K562 (cell line): ENCODE measurements around the gene ILF2. TPM values are rescaled to one million over a fixed set of nuclear protein-coding genes. Genes with fewer than 3 reads are reported as not detected.

Experiments
- ARNT ChIP-seq, 2 experiments: fragments of 450-650 bp; IDR thresholded peaks; 2 replicates each; pipeline ENCODE4 v1.6.1; 2016; ENCODE audit warnings: mild to moderate bottlenecking in 1 of 2
- COPS2 ChIP-seq: fragments of 450-650 bp; conservative IDR thresholded peaks from 2 replicates; pipeline ENCODE4 v1.6.1; 2016; ENCODE audit warnings: mild to moderate bottlenecking, moderate library complexity
- CREBBP ChIP-seq: IDR thresholded peaks from one replicate; pipeline ENCODE4 v1.6.1; 2012; ENCODE audit warnings: low read depth, mild to moderate bottlenecking, control low read depth, inconsistent platforms, low read length
- EWSR1 ChIP-seq: fragments of 450-650 bp; IDR thresholded peaks from 2 replicates; pipeline ENCODE4 v1.6.1; 2018; ENCODE audit warnings: borderline replicate concordance, mild to moderate bottlenecking, low read depth, moderate library complexity; ENCODE audit not compliant: partially characterized antibody
- FOXA1 ChIP-seq: fragments of 450-650 bp; IDR thresholded peaks from 2 replicates; pipeline ENCODE4 v1.6.1; 2016; ENCODE audit warnings: mild to moderate bottlenecking, borderline replicate concordance
- HSF4 ChIP-seq: fragments of 250-450 bp; sonication (Bioruptor Pico); IDR thresholded peaks from 2 replicates; pipeline ENCODE4 v2.1.2; 2022; ENCODE audit warnings: mild to moderate bottlenecking, moderate library complexity, borderline replicate concordance
- NCOA6 ChIP-seq: fragments of 450-650 bp; IDR thresholded peaks from 2 replicates; pipeline ENCODE4 v1.6.1; 2017; ENCODE audit warnings: mild to moderate bottlenecking
- NRF1 ChIP-seq, 2 experiments: fragments of 450-650 bp; IDR thresholded peaks in 1 of 2; conservative IDR thresholded peaks in 1 of 2; 2 replicates each; pipeline ENCODE4 v1.6.1; 2014; ENCODE audit warnings: mild to moderate bottlenecking in 2 of 2
- POLR2G ChIP-seq: fragments of 200-400 bp; formaldehyde crosslinking; IDR thresholded peaks from 2 replicates; pipeline ENCODE4 v1.6.1; 2017; ENCODE audit warnings: low read depth, mild to moderate bottlenecking, antibody characterized with exemption, low read length, moderate library complexity
- POU5F1 ChIP-seq: fragments of 150-350 bp; IDR thresholded peaks from 2 replicates; pipeline ENCODE4 v1.6.1; 2014; ENCODE audit warnings: borderline replicate concordance, low read length, low read depth, mild to moderate bottlenecking; ENCODE audit not compliant: partially characterized antibody
- PURB ChIP-seq: sonication (generic); formaldehyde crosslinking; IDR thresholded peaks from 2 replicates; pipeline ENCODE4 v1.9.0; 2021; ENCODE audit warnings: low read depth, mild to moderate bottlenecking, missing genetic modification reagents
- SPI1 ChIP-seq: IDR thresholded peaks from 2 replicates; pipeline ENCODE4 v1.6.1; 2011; ENCODE audit warnings: low read depth, low read length, control low read depth, borderline replicate concordance
- TAL1 ChIP-seq: fragments of 450-650 bp; IDR thresholded peaks from 2 replicates; pipeline ENCODE4 v1.6.1; 2016; ENCODE audit warnings: mild to moderate bottlenecking
- TBL1XR1 ChIP-seq, 2 experiments: IDR thresholded peaks; 2 replicates each; pipeline ENCODE4 v1.6.1; 2012; ENCODE audit warnings: improper control_type of control experiment in 2 of 2, low read length in 2 of 2, mild to moderate bottlenecking in 1 of 2
- ZNF140 ChIP-seq: fragments of 250-450 bp; sonication (Bioruptor Pico); IDR thresholded peaks from 2 replicates; pipeline ENCODE4 v1.8.0; 2021; ENCODE audit warnings: moderate library complexity, mild to moderate bottlenecking, inconsistent platforms
- polyA plus RNA-seq, 8 experiments: library from polyadenylated mRNA; depleted of rRNA in 4 of 8; stranded (reverse) in 5 of 8; unstranded in 3 of 8; fragments of >200 nt; fragmentation: Nextera tagmentation in 2 of 8; fragmentation: Illumina TruSeq in 1 of 8; extraction: Ambion mirVana in 2 of 8; extraction: Trizol in 1 of 8; gene quantifications; 2 replicates each; pipeline versions ENCODE4 v1.2.1 to v1.2.3, GENCODE V29; 2011 to 2014; ENCODE audit warnings: inconsistent platforms in 1 of 8, missing spikeins in 1 of 8
- total RNA-seq, 7 experiments: library from RNA; depleted of rRNA in 6 of 7; stranded (reverse); fragments of >200 nt in 6 of 7; fragmentation: Illumina TruSeq in 2 of 7; extraction: Trizol in 2 of 7; gene quantifications; 2 replicates each; pipeline versions ENCODE4 v1.2.1 to v1.2.3, GENCODE V29; 2011 to 2021; ENCODE audit warnings: low replicate concordance in 1 of 7
- TF ChIP-seq, protein P1 (sequence below): conservative IDR thresholded peaks from 2 replicates; pipeline ENCODE4 v1.6.1; 2011; ENCODE audit warnings: low read depth, mild to moderate bottlenecking, low read length; ENCODE audit not compliant: control insufficient read depth
- TF ChIP-seq, protein P2 (sequence below): sonication (generic); formaldehyde crosslinking; IDR thresholded peaks from 2 replicates; pipeline ENCODE4 v1.8.0; 2022; ENCODE audit warnings: mild to moderate bottlenecking, low read depth, missing genetic modification reagents
- TF ChIP-seq, protein P3 (sequence below): fragments of 450-650 bp; IDR thresholded peaks from 2 replicates; pipeline ENCODE4 v1.6.1; 2016; ENCODE audit warnings: low read depth, mild to moderate bottlenecking, moderate library complexity
- TF ChIP-seq, protein P4 (sequence below): fragments of 450-650 bp; IDR thresholded peaks from one replicate; pipeline ENCODE4 v1.6.1; 2018; ENCODE audit warnings: mild to moderate bottlenecking, moderate library complexity; ENCODE audit not compliant: partially characterized antibody
- TF ChIP-seq, protein P5 (sequence below): fragments of 250-450 bp; sonication (Bioruptor Pico); IDR thresholded peaks from 2 replicates; pipeline ENCODE4 v1.8.0; 2021; ENCODE audit warnings: mild to moderate bottlenecking, moderate library complexity
- TF ChIP-seq, protein P6 (sequence below): sonication (generic); formaldehyde crosslinking; IDR thresholded peaks from 2 replicates; pipeline ENCODE4 v1.8.0; 2022; ENCODE audit warnings: missing genetic modification reagents, mild to moderate bottlenecking, moderate library complexity, borderline replicate concordance

Gene ILF2
- total and polyA plus RNA-seq, 9 of the 15 experiments (the other 6 are each of a cell fraction or from before 2014, with no cell fraction given), result 282 to 726 (median 474) TPM

DNA sequence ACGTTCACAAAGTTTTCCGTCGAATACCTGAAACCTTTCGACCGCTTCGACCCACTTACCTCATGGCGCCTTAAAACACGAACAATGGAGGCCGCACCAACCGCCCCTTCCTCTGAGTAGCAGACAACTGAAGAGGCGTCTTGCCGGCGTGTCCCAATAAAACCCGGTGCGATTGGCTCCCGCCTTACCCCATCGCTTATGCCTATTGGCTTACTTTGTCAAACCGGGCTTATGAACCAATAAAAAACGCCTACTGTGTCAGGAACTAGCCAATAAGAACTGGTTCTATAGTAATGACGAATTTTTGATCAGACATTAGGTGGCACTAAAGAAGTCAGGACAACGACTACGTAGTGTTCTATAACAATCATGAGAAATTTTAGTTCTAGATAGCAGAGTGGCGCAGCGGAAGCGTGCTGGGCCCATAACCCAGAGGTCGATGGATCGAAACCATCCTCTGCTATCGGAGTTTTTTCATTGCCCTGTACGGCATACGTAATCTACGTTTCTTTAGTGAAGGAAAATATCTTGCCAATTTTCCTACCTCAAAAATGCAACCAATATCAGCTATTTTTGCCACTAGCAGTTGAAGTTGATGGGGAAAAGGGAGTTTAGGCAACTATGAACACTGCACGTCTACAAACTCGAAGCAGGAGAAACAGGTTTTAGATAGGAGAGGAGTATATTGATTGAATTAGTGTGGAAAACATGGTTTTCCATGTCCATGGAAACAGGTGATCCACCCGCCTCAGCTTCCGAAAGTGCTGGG, at the start of gene ILF2 (continued):
- TF ChIP-seq, protein P1, sequence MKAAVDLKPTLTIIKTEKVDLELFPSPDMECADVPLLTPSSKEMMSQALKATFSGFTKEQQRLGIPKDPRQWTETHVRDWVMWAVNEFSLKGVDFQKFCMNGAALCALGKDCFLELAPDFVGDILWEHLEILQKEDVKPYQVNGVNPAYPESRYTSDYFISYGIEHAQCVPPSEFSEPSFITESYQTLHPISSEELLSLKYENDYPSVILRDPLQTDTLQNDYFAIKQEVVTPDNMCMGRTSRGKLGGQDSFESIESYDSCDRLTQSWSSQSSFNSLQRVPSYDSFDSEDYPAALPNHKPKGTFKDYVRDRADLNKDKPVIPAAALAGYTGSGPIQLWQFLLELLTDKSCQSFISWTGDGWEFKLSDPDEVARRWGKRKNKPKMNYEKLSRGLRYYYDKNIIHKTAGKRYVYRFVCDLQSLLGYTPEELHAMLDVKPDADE, result peak; percentile 96
- TF ChIP-seq EWSR1, result no peak
- no peak for TF ChIP-seq HSF4 (CRISPR knock-in tag)
- TF ChIP-seq ARNT (IDR thresholded peaks at IDR 0.05), result peak; percentile 58 to 92
- TF ChIP-seq TAL1, result 0 out of 2 replicates have a peak, but pooled peaks have one; percentile 2
- TF ChIP-seq POU5F1, result no peak
- TF ChIP-seq CREBBP, result no peak
- TF ChIP-seq SPI1, result peak; percentile 15; the same call in 1 of the 2 replicates
- TF ChIP-seq, protein P2, sequence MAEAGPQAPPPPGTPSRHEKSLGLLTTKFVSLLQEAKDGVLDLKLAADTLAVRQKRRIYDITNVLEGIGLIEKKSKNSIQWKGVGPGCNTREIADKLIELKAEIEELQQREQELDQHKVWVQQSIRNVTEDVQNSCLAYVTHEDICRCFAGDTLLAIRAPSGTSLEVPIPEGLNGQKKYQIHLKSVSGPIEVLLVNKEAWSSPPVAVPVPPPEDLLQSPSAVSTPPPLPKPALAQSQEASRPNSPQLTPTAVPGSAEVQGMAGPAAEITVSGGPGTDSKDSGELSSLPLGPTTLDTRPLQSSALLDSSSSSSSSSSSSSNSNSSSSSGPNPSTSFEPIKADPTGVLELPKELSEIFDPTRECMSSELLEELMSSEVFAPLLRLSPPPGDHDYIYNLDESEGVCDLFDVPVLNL (CRISPR knock-in tag), result no peak
- TF ChIP-seq PURB (CRISPR knock-in tag), result no peak
- TF ChIP-seq, protein P3, sequence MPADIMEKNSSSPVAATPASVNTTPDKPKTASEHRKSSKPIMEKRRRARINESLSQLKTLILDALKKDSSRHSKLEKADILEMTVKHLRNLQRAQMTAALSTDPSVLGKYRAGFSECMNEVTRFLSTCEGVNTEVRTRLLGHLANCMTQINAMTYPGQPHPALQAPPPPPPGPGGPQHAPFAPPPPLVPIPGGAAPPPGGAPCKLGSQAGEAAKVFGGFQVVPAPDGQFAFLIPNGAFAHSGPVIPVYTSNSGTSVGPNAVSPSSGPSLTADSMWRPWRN, result no peak
- no peak for TF ChIP-seq FOXA1
- TF ChIP-seq NRF1 (conservative IDR thresholded peaks at IDR 0.05 in 1 of 2, IDR thresholded peaks at IDR 0.05 in 1 of 2), result no peak
- TF ChIP-seq POLR2G, result peak; percentile 78
- TF ChIP-seq, protein P4, sequence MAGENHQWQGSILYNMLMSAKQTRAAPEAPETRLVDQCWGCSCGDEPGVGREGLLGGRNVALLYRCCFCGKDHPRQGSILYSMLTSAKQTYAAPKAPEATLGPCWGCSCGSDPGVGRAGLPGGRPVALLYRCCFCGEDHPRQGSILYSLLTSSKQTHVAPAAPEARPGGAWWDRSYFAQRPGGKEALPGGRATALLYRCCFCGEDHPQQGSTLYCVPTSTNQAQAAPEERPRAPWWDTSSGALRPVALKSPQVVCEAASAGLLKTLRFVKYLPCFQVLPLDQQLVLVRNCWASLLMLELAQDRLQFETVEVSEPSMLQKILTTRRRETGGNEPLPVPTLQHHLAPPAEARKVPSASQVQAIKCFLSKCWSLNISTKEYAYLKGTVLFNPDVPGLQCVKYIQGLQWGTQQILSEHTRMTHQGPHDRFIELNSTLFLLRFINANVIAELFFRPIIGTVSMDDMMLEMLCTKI, result no peak
- TF ChIP-seq ZNF140, result no peak
- TF ChIP-seq COPS2, result no peak
- TF ChIP-seq, protein P5, sequence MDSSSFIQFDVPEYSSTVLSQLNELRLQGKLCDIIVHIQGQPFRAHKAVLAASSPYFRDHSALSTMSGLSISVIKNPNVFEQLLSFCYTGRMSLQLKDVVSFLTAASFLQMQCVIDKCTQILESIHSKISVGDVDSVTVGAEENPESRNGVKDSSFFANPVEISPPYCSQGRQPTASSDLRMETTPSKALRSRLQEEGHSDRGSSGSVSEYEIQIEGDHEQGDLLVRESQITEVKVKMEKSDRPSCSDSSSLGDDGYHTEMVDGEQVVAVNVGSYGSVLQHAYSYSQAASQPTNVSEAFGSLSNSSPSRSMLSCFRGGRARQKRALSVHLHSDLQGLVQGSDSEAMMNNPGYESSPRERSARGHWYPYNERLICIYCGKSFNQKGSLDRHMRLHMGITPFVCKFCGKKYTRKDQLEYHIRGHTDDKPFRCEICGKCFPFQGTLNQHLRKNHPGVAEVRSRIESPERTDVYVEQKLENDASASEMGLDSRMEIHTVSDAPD, result no peak
- peak in 1 of 2 experiments; percentile 98; a peak in 3 of 4 replicates for TF ChIP-seq TBL1XR1 (IDR thresholded peaks at IDR 0.05; ENCODE audit: low read length in 2 of 2)
- no peak for TF ChIP-seq NCOA6
- TF ChIP-seq, protein P6, sequence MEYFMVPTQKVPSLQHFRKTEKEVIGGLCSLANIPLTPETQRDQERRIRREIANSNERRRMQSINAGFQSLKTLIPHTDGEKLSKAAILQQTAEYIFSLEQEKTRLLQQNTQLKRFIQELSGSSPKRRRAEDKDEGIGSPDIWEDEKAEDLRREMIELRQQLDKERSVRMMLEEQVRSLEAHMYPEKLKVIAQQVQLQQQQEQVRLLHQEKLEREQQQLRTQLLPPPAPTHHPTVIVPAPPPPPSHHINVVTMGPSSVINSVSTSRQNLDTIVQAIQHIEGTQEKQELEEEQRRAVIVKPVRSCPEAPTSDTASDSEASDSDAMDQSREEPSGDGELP, result peak; percentile 42
